SK-N-SH treated with all-trans-retinoic acid at 6 μM for 48 hours (cell line): ENCODE measurements around the gene TNPO2.

ENCODE experiments used
- ZFP30 ChIP-seq: fragments of 450-650 bp; formaldehyde crosslinking; IDR thresholded peaks from 2 replicates; pipeline ENCODE4 v1.5.0; 2022; ENCODE audit warnings: mild to moderate bottlenecking, moderate library complexity
- ZNF565 ChIP-seq: fragments of 450-650 bp; formaldehyde crosslinking; conservative IDR thresholded peaks from 2 replicates; pipeline ENCODE4 v1.5.0; 2020; ENCODE audit warnings: low read depth, mild to moderate bottlenecking, moderate library complexity

DNA sequence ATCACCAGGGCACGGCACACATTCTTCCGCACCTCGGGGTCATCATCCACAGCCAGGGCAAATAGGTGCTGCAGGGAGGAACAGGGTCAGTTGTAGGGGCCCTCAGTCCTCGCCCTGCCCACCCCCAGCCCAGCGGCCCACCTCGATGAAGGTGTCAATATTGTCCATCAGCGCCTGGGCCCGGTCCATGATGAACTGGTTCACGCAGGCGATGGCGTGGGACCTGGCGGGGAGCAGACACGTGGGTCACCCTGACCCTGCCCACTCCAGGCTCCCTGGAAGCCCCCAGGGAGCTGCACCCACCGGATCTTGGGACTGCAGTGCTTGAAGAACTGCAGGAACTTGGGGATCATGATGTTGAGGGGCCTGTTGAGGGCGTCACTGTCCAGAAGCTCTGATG, 8.6 kb downstream of the TNPO2 start:
- no peak for TF ChIP-seq ZFP30 (CRISPR knock-in tag)
- TF ChIP-seq ZNF565 (CRISPR knock-in tag): no peak
